ENCODE data around the gene LRP8. TPM values are rescaled to one million over a fixed set of nuclear protein-coding genes. Genes with fewer than 3 reads are reported as not detected.

Gene LRP8
- total RNA-seq, 1 donor from 2014 or later = 4.4 TPM

DNA sequence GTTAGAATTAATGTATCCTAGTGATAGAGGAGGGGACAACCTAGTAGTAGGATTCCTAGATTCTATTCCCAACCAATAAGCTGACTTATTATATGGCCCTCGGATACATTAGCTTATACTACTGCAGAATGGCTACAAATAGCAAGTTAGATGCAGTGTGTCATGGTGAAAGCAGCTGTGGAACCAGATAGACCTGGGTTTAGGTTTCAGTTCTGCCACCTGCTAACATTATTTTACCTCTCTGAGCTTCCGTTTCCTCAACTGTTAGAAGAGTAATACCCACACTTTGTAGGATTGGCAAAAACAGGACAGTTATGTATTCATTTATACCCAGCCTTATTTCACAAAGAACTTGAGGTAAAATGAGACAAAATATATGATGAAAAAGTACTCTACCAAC is 67.9 kb downstream of the LRP8 start:
- H3K27me3 Mint-ChIP-seq = no peaks in the 10 kb centered on the region
- DNase-seq (ENCODE audit: low spot score, unreplicated experiment) = no peak
- H3K4me1 Mint-ChIP-seq (ENCODE audit: low read depth) = peaks cover 12% of the 10 kb centered on the region
- no peaks in the 10 kb centered on the region for H3K36me3 Mint-ChIP-seq (ENCODE audit: insufficient read depth)
- TF ChIP-seq, protein P1, sequence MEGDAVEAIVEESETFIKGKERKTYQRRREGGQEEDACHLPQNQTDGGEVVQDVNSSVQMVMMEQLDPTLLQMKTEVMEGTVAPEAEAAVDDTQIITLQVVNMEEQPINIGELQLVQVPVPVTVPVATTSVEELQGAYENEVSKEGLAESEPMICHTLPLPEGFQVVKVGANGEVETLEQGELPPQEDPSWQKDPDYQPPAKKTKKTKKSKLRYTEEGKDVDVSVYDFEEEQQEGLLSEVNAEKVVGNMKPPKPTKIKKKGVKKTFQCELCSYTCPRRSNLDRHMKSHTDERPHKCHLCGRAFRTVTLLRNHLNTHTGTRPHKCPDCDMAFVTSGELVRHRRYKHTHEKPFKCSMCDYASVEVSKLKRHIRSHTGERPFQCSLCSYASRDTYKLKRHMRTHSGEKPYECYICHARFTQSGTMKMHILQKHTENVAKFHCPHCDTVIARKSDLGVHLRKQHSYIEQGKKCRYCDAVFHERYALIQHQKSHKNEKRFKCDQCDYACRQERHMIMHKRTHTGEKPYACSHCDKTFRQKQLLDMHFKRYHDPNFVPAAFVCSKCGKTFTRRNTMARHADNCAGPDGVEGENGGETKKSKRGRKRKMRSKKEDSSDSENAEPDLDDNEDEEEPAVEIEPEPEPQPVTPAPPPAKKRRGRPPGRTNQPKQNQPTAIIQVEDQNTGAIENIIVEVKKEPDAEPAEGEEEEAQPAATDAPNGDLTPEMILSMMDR (IDR thresholded peaks at IDR 0.05; ENCODE audit: unreplicated experiment) = no peak
- H3K4me3 Mint-ChIP-seq (ENCODE audit: low read depth) = no peak overlapping the region
- H3K27ac Mint-ChIP-seq = no peak overlapping the region
- H3K9me3 Mint-ChIP-seq (ENCODE audit: low read depth) = no peaks in the 10 kb centered on the region

GRCh38 chr1:53258216-53258615 is 69.7 kb downstream of the LRP8 start:
- H3K36me3 Mint-ChIP-seq (ENCODE audit: insufficient read depth) = no peaks in the 10 kb centered on the region
- H3K4me1 Mint-ChIP-seq (ENCODE audit: low read depth) = peaks cover 12% of the 10 kb centered on the region
- no peaks in the 10 kb centered on the region for H3K9me3 Mint-ChIP-seq (ENCODE audit: low read depth)
- H3K4me3 Mint-ChIP-seq (ENCODE audit: low read depth) = no peak overlapping the region
- DNase-seq (ENCODE audit: low spot score, unreplicated experiment) = no peak
- TF ChIP-seq, protein P1 (IDR thresholded peaks at IDR 0.05; ENCODE audit: unreplicated experiment) = no peak
- no peaks in the 10 kb centered on the region for H3K27me3 Mint-ChIP-seq
- no peak overlapping the region for H3K27ac Mint-ChIP-seq

DNA sequence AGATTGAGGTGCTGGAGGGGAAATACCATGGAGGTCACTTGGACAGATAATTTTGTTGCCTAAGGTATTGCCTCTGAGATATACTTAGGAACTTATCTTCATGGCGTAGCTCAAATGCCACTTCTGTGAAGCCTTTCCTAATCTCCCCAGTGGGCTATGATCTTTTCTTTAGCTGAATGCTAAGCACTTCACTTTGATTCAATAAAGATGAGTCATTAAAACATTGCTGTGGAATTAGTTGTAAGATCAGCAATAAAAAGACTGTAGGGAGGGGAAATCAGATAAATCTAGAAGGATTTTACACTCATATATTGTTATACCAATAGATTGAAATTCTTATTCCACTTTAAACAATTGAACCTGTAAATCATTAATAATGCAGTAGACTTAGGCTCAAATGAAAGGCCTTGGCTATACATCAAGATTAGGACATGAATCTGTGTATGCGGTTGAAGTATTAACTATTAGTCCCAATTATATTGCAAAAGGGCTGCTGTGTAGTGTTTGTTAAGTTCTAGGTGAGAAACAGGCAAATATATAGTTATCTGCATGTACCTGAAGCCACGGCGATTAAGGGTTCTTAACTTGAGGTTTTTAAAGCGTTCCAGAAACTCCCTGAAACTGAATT is 70.3 kb downstream of the LRP8 start:
- no peaks in the 10 kb centered on the region for H3K9me3 Mint-ChIP-seq (ENCODE audit: low read depth)
- no peaks in the 10 kb centered on the region for H3K27me3 Mint-ChIP-seq
- H3K4me3 Mint-ChIP-seq (ENCODE audit: low read depth) = no peak overlapping the region
- H3K36me3 Mint-ChIP-seq (ENCODE audit: insufficient read depth) = no peaks in the 10 kb centered on the region
- no peak for DNase-seq (ENCODE audit: low spot score, unreplicated experiment)
- H3K4me1 Mint-ChIP-seq (ENCODE audit: low read depth) = peaks cover 12% of the 10 kb centered on the region
- H3K27ac Mint-ChIP-seq = no peak overlapping the region
- TF ChIP-seq, protein P1 (IDR thresholded peaks at IDR 0.05; ENCODE audit: unreplicated experiment) = no peak

- H3K27ac Mint-ChIP-seq = no peak overlapping the region
- H3K36me3 Mint-ChIP-seq (ENCODE audit: insufficient read depth) = no peaks in the 10 kb centered on the region
These were observed 71.1 kb downstream of the LRP8 start for GRCh38 chr1:53256511-53257453.

DNA sequence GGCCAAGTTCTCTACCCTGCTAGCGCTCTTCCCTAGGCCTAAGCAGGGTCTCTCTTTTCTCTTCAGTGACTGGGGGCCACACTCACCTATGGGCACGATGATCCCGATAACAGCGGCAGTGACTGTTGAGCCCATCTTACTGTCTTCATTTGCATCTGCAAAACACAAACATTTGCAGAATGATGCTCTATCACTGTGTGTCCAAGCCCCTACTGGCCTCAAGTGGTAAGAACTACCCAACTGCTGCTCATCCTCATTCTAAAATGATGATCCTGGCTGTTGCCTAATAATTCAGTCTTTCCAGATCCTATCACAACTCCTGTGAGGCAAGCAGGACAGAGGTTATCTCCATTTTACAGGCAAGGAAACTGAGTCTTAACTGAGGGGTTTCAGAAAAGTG is 72.8 kb downstream of the LRP8 start:
- Mint-ChIP-seq H3K27ac (no peak overlapping the region), H3K27me3 (no peaks in the 10 kb centered on the region), H3K4me1 (ENCODE audit: low read depth) (peaks cover 16% of the 10 kb centered on the region), H3K4me3 (ENCODE audit: low read depth) (no peak overlapping the region), H3K36me3 (ENCODE audit: insufficient read depth) (no peaks in the 10 kb centered on the region), H3K9me3 (ENCODE audit: low read depth) (no peaks in the 10 kb centered on the region)
- TF ChIP-seq, protein P1 (IDR thresholded peaks at IDR 0.05; ENCODE audit: unreplicated experiment) = no peak
- DNase-seq (ENCODE audit: low spot score, unreplicated experiment) = no peak

More at GRCh38 chr1:53256511-53257453, 71.1 kb downstream of the LRP8 start:
- TF ChIP-seq, protein P1 (IDR thresholded peaks at IDR 0.05; ENCODE audit: unreplicated experiment) = no peak
- Mint-ChIP-seq H3K9me3 (ENCODE audit: low read depth) (no peaks in the 10 kb centered on the region), H3K4me3 (ENCODE audit: low read depth) (no peak overlapping the region), H3K4me1 (ENCODE audit: low read depth) (peaks cover 12% of the 10 kb centered on the region), H3K27me3 (no peaks in the 10 kb centered on the region)
- DNase-seq (ENCODE audit: low spot score, unreplicated experiment) = no peak
